GM18526 (cell line): ENCODE data around the gene CHAF1B.

Source experiments
- POLR2A ChIP-seq: IDR thresholded peaks from 3 replicates; pipeline ENCODE4 v1.6.1; 2011; ENCODE audit not compliant: insufficient read length; ENCODE audit errors: extremely low read depth

CHAF1B gene

DNA sequence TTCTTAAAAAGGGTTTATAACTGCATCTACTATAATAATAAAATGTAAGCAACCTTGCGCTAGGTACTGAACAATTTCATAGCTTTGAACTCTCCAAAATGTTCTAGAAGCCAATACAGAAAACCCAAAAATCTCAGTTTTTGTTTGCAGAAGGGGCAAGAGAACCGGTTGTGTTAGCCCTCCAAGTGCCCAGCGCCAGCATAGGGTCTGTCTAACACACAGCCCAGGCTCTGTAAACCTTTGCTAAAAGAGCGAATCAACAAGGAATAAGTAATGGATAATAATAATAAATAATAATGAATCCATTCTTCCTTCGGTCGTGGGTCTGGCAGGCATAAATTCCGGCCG lies 333 bp upstream of the CHAF1B start:
- TF ChIP-seq POLR2A, result no peak

DNA sequence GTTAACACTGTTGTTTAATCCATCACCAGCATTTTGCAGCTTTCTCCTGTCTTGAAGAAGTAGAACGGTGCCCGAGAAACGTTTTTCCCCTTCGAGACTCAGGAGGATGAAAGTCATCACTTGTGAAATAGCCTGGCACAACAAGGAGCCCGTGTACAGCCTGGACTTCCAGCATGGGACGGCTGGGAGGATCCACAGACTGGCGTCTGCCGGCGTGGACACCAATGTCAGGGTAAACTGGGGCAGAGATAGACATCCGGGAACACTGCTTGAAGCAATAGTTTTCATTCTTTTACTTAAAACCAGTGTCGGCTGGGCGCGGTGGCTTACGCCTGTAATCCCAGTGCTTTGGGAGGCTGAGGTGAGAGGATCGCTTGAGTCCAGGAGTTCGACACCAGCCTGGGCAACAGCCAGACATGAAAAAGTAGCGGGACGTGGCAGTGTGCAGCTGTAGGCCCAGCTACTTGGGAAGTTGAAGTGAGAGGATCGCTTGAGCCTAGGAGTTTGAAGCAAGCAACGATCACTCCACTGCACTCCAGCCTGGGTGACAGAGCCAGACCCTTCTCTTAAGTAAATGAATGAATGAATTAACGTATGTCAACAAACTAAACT lies 945 bp downstream of the CHAF1B start:
- no peak for TF ChIP-seq POLR2A

DNA sequence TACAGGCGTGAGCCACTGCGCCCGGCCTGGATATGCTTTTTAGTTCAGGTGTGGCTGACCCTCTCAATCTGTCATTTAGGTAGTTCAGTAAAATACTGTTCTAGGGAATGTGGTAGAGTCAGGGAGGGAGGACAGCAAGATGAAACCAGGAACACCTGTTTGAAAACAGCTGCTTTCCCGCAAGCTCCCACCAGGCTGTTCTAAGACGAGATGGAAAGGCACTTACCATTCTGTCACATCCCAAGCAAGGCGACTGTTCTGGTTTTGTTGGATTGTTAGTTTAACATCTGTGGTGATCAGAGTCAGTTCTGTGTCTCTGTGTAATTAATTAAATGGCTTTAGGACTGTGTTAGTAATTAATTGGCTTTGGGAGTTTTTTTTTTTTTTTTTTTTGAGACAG lies 2.9 kb downstream of the CHAF1B start:
- TF ChIP-seq POLR2A, result no peak

DNA sequence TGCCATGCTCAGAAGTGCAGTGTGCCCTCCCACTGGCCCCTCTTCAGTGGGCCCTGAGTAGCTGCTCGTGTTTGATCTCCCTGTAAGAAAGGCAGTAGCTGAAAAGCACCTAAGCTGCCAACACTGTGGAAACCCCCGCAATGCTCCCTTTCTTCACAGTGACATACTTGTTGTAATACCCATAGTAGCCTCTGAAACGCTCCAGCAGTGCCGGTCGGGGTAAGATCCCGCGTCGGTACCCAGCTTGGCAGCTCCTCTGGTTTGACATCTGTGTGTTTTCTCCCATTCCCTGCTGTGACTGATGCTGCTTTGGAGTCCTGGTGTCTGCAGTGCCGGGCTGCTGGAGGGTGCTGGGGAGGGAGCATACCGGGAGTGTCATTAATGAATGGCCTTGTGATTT lies 3.6 kb downstream of the CHAF1B start:
- no peak for TF ChIP-seq POLR2A

DNA sequence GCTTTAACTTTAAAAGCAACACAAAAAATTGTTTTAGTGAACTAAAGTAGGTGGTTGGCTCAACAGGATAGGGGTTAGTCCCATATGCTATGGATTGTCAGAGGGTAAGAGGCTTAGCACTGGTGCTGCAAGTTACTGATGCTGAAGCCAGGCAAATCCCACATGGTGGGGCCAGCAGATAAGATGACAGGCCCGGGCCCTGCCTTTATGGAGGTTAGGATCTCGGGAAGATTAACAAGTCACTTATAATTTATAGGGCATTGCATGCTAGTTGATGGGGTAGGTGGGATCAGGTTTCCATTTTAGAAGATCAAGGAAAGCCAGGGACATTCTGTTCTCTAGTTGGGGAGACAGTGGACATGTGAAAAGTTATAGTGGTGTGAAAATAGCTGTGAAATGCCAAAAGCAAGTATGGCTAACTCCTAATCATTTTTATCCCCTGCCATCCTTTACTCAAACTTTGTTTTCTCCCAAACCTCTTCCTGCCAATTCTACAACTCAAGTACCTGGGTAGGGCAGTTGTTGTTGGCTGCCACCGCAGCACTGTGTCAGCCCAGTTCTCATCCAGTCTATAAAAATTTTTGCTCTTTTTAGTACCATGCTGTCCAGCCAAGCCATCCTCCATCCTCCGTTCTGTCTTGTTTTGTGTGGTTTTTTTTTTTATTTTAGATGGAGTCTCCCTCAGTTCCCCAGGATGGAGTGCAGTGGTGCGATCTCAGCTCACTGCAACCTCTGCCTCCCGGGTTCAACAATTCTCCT lies 10.3 kb downstream of the CHAF1B start:
- no peak for TF ChIP-seq POLR2A

DNA sequence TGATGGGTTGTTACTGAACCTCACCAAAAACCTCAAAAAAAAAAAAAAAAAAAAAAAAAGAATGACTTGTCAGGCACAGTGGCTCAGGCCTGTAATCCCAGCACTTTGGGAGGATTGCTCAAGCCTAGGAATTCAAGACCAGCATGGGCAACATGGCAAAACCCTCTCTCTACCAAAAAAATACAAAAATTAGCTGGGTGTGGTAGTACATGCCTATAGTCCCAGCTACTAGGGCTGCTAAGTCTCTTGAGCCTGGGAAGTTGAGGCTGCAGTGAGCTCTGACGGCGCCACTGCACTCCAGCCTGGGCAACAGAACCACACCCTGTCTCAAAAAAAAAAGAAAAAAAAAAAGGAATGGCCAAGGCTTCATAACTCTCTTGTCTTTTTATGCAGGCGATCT lies 11.1 kb downstream of the CHAF1B start:
- TF ChIP-seq POLR2A, result no peak

DNA sequence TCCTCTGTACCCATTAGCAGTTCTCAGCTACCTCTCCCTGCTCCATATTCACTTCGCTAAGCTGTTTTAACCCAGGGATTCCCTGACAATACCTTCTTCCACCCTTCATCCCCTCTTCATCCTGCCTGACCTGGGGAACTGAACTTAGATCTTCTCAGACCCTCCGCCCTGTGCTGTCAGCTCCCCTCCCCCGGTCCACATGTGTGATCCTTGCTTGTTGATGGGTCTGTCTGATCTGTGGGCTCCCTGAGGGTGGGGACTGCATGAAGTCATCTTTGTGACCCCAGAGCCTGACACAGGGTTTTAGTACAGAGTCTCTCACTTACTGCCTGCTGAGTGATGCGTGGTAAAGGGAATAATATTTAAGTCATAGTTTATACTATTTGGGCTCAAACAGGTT lies 11.8 kb downstream of the CHAF1B start:
- TF ChIP-seq POLR2A, result no peak

DNA sequence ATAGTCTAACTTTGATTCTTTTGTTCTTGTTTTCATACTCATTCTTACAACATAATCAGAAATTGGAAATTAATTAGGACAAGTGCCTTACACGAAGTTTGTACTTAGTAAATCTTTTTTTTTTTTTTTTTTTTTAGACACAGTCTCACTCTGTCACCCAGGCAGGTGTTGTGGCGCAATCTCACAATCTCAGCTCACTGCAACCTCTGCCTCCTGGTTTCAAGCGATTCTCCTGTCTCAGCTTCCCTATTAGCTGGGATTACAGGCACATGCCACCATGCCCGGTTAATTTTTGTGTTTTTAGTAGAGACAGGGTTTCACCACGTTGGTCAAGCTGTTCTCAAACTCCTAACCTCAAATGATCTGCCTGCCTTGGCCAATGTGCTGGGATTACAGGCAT lies 12.4 kb downstream of the CHAF1B start:
- TF ChIP-seq POLR2A, result no peak

DNA sequence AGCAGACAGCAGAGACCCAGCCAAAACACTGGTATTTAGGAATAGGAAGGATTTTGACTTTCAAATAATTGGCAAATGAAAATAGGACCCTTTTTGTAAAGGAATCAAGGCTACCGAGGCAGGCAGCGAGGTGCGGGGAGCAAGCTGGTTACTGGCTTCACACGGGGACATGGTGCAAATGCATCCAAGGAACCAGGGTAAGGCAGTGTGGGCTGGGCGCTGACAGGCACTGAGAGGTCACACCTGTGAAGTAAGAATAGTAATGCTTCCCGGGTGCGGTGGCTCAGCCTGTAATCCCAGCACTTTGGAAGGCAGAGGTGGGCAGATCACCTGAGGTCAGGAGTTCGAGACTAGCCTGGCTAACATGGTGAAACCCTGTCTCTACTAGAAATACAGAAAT lies 15.5 kb downstream of the CHAF1B start:
- TF ChIP-seq POLR2A, result no peak

DNA sequence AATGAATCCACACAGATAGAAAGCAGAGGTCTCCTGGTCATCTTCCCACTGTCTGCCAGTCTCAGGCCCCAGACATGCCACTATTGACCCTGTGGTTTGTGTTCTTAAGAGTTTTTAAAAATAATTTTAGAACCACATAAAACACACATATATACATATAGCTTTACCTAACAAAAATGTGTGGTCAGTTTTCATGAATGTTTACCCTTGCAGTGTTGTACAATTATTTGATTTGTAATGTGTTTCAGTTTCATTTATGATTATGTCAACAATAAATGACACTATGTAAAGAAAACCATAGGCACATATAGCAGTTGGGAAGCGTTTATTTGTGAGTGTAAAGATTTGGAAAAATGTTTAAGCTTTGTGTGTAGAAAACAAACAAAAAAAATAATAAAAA lies 17.1 kb downstream of the CHAF1B start:
- TF ChIP-seq POLR2A, result no peak

DNA sequence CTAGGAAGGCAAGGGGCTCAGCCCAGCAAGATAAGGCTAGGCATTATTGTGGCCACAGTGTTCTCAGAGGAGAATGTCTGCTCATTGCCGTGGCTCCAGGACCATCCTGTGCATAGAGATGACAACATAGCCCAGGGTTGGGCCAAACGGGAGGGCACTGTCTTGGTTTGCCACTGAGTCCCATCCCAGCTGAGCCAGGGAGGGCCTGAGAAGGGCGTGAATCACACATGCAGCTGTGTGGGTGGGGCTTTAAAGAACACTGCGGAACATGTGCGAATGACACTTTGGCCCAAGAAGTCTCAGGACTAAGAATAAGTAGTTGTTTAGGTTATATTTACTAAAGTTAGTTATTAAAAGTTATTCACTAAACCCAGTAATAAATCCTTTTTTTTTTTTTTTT lies 18.5 kb downstream of the CHAF1B start:
- no peak for TF ChIP-seq POLR2A

DNA sequence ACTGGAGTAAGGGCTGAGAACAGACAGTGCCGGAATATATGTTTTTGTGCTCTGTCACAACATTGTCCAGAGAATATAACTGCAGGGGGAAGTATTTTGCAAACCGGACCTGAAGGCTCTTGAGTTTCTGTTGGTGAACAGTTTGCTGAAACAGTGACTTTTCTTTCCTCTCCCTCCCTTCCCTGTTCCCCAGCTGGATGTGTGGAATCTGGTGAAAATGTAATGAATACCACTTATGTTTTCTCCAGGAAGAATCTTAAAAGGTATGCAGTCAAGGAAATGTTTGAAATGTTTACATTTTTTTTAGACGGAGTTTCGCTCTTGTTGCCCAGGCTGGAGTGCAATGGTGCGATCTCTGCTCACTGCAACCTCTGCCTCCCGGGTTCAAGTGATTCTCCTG lies 23.4 kb downstream of the CHAF1B start:
- no peak for TF ChIP-seq POLR2A

DNA sequence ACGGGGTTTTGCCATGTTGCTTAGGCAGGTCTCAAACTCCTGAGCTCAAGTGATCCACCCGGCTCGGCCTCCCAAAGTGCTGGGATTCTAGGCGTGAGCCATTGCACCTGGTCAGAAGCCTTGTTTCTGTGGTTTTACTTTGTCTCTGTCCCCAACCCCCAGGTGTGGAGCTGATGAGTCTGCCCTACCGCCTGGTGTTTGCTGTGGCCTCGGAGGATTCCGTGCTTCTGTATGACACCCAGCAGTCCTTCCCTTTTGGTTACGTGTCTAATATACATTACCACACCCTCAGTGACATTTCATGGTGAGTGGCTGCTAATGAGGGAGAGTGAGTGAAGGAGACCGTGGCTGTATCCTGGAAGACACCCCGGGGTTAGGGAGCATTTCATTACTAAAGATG lies 26.1 kb downstream of the CHAF1B start:
- no peak for TF ChIP-seq POLR2A

DNA sequence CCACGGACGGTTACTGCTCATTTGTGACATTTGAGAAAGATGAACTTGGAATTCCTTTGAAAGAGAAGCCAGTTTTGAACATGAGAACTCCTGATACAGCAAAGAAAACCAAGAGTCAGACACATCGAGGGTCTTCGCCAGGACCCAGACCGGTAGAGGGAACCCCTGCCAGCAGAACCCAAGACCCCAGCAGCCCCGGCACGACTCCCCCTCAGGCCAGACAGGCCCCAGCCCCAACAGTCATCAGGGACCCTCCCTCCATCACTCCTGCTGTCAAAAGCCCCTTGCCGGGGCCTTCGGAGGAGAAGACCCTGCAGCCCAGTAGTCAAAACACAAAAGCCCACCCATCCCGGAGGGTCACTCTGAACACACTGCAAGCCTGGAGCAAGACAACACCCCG lies 27.7 kb downstream of the CHAF1B start:
- no peak for TF ChIP-seq POLR2A

DNA sequence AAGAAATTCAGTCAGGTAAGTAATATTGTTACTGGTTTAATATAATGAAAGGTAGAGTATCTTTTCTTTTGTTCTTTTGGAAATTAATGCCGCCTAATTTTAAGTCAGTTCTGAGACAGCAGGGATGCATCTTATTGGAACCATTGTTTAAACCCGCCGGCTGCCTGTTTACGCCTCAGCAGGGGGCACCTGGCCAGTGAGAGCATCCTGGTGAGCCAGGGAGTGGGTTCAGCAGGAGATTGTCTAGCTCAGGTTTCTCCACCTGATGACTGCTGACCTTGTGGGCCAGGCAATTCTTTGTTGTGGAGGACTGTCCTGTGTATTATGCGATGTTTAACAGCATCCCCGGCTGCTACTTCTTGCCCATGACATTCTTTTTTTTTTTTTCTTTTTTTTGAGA lies 30.2 kb downstream of the CHAF1B start:
- no peak for TF ChIP-seq POLR2A

DNA sequence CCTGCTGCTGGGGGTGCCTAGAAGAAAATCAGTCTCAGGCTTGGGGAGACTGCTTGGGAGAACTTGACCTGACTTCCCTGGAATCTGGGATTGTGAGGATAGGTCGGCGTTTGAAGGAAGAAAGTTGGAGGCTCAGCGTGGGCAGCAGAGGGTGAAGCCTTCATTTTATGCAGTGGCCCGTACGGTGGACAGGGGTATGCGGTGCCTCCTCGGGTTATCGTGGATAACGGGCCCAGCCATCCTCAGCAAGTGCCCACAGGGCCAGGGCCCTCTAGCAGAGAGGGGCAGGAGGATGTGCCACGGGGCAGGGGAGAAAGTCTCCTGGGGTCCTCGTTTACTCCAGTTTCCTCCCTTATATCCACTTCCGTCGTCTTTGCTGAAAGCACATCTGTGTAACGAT lies 34.0 kb downstream of the CHAF1B start:
- TF ChIP-seq POLR2A, result no peak

DNA sequence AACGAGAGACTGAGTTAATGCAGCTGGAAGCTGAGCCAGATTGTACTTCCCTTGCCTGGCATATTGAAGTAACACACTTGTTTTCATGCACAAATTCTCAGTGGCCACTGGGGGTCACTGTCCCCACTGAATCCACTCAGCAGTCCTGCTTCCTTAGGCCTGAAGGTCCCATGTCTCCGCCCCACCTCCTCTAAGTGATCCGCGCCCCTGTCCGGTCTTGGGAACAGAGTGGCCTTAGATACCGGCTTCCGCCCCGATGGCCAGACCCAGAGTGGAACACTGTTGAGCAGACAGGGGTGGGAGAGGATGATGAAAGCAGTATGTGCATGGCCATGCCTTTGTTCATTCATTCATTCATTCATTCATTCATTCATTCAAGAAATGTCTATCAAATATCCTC lies 34.8 kb downstream of the CHAF1B start:
- no peak for TF ChIP-seq POLR2A
